Measurements from ENCODE around the gene RIC8B. TPM values are rescaled to one million over a fixed set of nuclear protein-coding genes. Genes with fewer than 3 reads are reported as not detected.

RIC8B gene
- total and polyA plus RNA-seq, 8 donors: 14.5 to 28.0 (median 23.1) TPM

GRCh38 chr12:106934277-106934676, 159.8 kb downstream of the RIC8B start:
- H3K9me3 ChIP-seq: no peaks in the 10 kb centered on the region
- H3K27ac ChIP-seq: no peak overlapping the region
- no peak overlapping the region for H3K4me3 ChIP-seq
- H3K36me3 ChIP-seq: no peaks in the 10 kb centered on the region
- ATAC-seq: no peak
- intact Hi-C loops (cut with DNase I): no loop called here
- H3K27me3 ChIP-seq: peaks cover 0 to 61% of the 10 kb centered on the region in 2 donors
- no peaks in the 10 kb centered on the region for H3K4me1 ChIP-seq
- no peak for TF ChIP-seq CTCF (IDR thresholded peaks at IDR 0.05)
- DNase-seq: no peak

Other genes starting within 250 kb of the RIC8B start
- under 1 TPM in 1 of 2 donors, not detected in 1; 0.09 TPM for gene RFX4, start 191.7 kb upstream of the RIC8B start, total RNA-seq
- gene RFX4, start 191.7 kb upstream of the RIC8B start, polyA plus RNA-seq (ENCODE audit: insufficient read length in 6 of 6): not detected
- 10 to 100 TPM; 42.7 to 59.3 TPM for gene TMEM263, start 181.2 kb downstream of the RIC8B start, total RNA-seq
- gene TMEM263, start 181.2 kb downstream of the RIC8B start, polyA plus RNA-seq (ENCODE audit: insufficient read length in 6 of 6): 10 to 100 TPM; 78.7 to 94.8 (median 82.4) TPM
- gene MTERF2, start 212.5 kb downstream of the RIC8B start, total RNA-seq: 10 to 100 TPM; 10.8 to 11.0 TPM
- gene MTERF2, start 212.5 kb downstream of the RIC8B start, polyA plus RNA-seq (ENCODE audit: insufficient read length in 6 of 6): 10 to 100 TPM; 37.2 to 49.6 (median 43.1) TPM